OCI-LY3 (cell line): ENCODE results near the gene HAUS7.
A peak's percentile ranks its signal among the peaks of the same experiment; 100 is the strongest.

Experiments
- H2AFZ ChIP-seq: fragments of 200-600, 300-600 bp; shearing (Covaris generic); 2 replicates; pipeline ENCODE4 v1.6.0; 2014; ENCODE audit warnings: antibody characterized with exemption, low read depth, low read length
- H3K27ac ChIP-seq: fragments of 200-600, 300-600 bp; sonication (generic); 2 replicates; pipeline ENCODE4 v1.5.1; 2014; ENCODE audit warnings: mild to moderate bottlenecking, low read length, moderate library complexity, mixed read lengths
- H3K27me3 ChIP-seq: fragments of 200-600, 300-600 bp; sonication (generic); 2 replicates; pipeline ENCODE4 v1.6.1; 2014; ENCODE audit warnings: low read depth, low read length, mixed read lengths
- H3K36me3 ChIP-seq: fragments of 200-600, 300-600 bp; sonication (generic); replicated peaks from 2 replicates; pipeline ENCODE3; 2014; ENCODE audit warnings: low read depth, low read length, mixed read lengths
- H3K4me1 ChIP-seq: fragments of 300-600, 200-600 bp; sonication (generic); 2 replicates; pipeline ENCODE4 v1.6.1; 2014; ENCODE audit warnings: low read length, mixed read lengths
- H3K4me2 ChIP-seq: fragments of 200-600, 300-600 bp; sonication (generic); 2 replicates; pipeline ENCODE4 v1.6.1; 2014; ENCODE audit warnings: low read length, mixed read lengths
- H3K4me3 ChIP-seq: fragments of 300-600, 200-600 bp; sonication (generic); 2 replicates; pipeline ENCODE4 v1.5.1; 2014; ENCODE audit warnings: antibody characterized with exemption, mild to moderate bottlenecking, low read length, moderate library complexity
- H3K79me2 ChIP-seq: fragments of 300-600, 200-600 bp; shearing (Covaris generic); 2 replicates; pipeline ENCODE4 v1.6.1; 2014; ENCODE audit warnings: mild to moderate bottlenecking, low read length, mixed read lengths
- H3K9ac ChIP-seq: fragments of 300-600, 200-600 bp; shearing (Covaris generic); 2 replicates; pipeline ENCODE4 v1.6.0; 2014; ENCODE audit warnings: mild to moderate bottlenecking, low read length, moderate library complexity
- H3K9me3 ChIP-seq: fragments of 200-600, 300-600 bp; shearing (Covaris generic); 2 replicates; pipeline ENCODE4 v1.6.1; 2014; ENCODE audit warnings: low read length, mixed read lengths; ENCODE audit not compliant: insufficient read depth
- H4K20me1 ChIP-seq: fragments of 200-600, 300-600 bp; sonication (generic); 2 replicates; pipeline ENCODE4 v1.6.1; 2016; ENCODE audit warnings: low read length, mixed read lengths; ENCODE audit not compliant: insufficient read depth
- EZH2phosphoT487 ChIP-seq: fragments of 200-600 bp; shearing (Covaris generic); IDR thresholded peaks from 2 replicates; pipeline ENCODE4 v1.6.1; 2018; ENCODE audit warnings: antibody characterized with exemption, mixed run types, low read depth
- TF ChIP-seq, protein P1 (sequence below): fragments of 200-600, 300-600 bp; sonication (generic); IDR thresholded peaks from 2 replicates; pipeline ENCODE4 v1.5.1; 2014; ENCODE audit warnings: antibody characterized with exemption, low read length, low read depth

Gene HAUS7

DNA sequence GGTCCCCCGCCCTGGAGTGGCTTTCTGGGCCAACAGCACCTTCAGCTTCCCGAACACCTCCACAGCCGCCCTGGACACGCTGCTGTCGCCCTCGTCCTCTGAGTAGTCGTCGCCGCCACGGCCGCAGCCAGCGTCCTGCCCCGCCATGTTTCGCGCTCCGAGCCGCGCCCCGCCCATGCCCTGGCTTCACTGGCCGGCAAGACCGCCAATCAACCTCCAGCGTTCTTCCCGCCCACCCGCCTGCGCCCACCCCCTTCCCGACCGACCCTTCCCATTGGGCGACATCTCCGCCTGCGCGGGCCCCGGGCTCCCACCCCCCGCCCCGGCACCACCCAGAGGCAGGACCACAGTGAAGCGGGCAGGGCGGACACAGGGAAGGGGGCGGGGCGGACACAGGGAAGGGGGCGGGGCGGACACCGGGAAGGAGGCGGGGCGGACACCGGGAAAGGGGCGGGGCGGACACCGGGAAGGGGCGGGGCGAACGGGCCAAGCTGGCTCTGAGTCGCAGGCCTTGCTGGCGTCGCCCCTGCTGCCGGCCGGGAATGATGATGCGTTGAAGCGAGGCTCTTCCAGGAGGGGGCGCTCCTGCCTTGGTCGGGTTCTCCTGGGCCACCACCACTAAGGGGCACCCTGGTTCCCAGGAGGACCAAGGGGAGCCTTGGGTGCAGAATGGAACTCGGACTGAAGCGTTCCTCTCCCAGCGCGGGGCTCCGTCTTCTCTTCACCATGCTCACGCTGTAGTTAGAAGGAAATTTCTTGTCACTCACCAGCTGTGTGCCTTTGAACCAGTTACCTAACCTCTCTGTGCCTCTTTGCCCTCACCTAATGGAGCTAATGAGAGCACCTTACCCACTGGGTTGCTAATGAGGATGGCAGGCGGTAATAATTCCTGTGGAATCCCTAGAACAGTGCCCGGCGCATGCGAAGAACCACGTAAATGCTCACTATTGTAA, at the start of gene HAUS7:
HAUS7 (minus strand) TSS at position 166 of the 953 bp plus-strand sequence; CDS start at position 147, 19 bp downstream.
- H3K4me3 ChIP-seq, result peak within 1 kb of the TSS; percentile 100
- no peaks in the 10 kb centered on the region for H3K36me3 ChIP-seq
- peaks cover 46% of the 10 kb centered on the region for H3K79me2 ChIP-seq
- TF ChIP-seq EZH2phosphoT487, result no peak
- TF ChIP-seq, protein P1, sequence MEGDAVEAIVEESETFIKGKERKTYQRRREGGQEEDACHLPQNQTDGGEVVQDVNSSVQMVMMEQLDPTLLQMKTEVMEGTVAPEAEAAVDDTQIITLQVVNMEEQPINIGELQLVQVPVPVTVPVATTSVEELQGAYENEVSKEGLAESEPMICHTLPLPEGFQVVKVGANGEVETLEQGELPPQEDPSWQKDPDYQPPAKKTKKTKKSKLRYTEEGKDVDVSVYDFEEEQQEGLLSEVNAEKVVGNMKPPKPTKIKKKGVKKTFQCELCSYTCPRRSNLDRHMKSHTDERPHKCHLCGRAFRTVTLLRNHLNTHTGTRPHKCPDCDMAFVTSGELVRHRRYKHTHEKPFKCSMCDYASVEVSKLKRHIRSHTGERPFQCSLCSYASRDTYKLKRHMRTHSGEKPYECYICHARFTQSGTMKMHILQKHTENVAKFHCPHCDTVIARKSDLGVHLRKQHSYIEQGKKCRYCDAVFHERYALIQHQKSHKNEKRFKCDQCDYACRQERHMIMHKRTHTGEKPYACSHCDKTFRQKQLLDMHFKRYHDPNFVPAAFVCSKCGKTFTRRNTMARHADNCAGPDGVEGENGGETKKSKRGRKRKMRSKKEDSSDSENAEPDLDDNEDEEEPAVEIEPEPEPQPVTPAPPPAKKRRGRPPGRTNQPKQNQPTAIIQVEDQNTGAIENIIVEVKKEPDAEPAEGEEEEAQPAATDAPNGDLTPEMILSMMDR, result peak; percentile 75
- H3K27me3 ChIP-seq, result no peaks in the 10 kb centered on the region
- H3K27ac ChIP-seq, result 0 out of 2 replicates have a peak within 1 kb of the TSS, but pooled peaks have one; percentile 25
- no peaks in the 10 kb centered on the region for H4K20me1 ChIP-seq
- no peaks in the 10 kb centered on the region for H3K9me3 ChIP-seq
- H2AFZ ChIP-seq, result peak within 1 kb of the TSS; percentile 78; the same call in 1 of the 2 replicates
- H3K4me2 ChIP-seq, result peak within 1 kb of the TSS; percentile 90
- H3K4me1 ChIP-seq, result peaks cover 4% of the 10 kb centered on the region
- H3K9ac ChIP-seq, result peak within 1 kb of the TSS; percentile 90

DNA sequence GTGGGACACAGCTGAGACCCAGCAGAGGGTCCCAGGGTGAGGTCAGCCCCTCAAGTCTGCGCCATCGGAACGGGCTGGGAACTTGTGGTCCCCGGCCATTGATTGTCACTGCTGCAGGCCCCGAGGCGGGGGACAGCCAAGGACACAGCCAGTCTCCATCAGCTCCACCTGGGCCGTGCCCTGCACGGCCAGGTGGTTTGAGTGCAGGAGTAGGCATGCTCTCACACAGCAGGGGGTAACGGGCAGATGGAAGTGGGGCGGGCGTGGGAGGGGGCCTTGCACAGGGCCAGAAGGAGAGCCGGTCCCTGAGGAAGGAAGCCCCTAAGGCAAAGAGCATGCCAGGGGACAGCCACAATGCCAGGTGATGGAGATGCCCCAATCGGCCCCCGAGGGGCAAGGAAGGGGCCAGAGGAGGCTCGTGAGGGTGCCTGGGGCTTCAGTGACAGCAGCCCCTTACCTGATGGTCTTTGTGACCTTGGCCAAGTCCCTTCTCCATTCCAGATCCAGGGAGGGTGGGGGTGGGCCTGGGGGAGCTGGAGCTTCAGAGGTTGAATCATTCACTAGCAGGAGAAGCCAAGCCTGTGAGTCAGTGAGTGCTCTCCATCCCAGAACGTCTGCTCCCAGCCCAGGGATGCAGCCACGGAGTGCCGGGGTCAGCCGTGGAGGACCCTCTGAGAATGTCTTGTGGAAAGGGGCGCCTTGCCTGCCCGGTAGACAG, 49.4 kb upstream of the HAUS7 start:
- no peak for TF ChIP-seq EZH2phosphoT487
- TF ChIP-seq, protein P1, result no peak
- no peak overlapping the region for H3K4me2 ChIP-seq

DNA sequence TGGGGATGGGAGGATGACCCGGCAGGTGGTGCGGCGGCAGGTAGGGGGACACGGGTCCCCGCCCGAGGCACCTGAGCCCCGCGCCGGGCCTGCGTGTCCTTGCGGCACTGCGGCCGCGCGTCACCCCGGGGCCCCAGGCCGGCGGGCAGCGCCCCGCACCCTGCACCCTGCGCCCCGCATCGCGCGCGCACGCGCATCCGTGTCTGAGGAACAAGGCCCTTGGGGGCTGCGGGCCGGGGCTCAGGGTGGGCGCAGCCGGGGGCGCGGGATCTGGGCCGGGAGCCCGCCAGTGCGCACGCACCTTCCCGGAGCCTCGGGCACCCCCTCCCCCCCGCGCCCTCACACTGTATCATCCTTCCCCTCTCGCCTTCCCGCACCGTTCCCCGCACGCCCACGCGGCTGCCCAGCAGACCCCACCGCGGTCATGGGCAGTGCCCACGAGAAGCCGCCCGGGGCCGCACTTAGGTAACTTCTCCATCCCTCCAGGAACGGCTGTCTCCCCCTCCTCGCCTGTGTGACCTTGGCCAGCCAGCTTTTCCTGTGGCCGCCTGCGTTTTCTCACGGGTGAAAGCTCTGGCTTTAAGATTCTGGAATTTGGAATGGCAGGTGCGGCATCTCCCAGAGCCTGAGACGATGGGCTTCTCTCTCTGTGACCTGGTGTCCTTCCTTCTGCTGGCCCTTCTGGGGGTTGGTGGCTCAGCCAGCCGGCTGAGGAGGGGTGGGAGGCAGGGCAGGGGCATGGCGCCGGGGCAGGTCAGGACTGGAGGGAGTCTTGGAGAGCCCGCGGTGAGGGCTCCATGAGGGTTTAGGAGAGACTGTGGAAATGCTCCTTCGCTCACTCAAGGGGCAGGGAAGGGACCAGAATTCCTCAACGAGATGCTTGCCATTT, 47.8 kb upstream of the HAUS7 start:
- TF ChIP-seq, protein P1, result no peak
- TF ChIP-seq EZH2phosphoT487, result no peak
- Histone ChIP-seq H2AFZ (no peak overlapping the region), H3K4me3 (no peak overlapping the region), H3K9ac (no peak overlapping the region), H3K36me3 (no peaks in the 10 kb centered on the region), H4K20me1 (no peaks in the 10 kb centered on the region), H3K4me2 (no peak overlapping the region), H3K4me1 (no peaks in the 10 kb centered on the region), H3K9me3 (no peaks in the 10 kb centered on the region), H3K27me3 (no peaks in the 10 kb centered on the region), H3K79me2 (no peaks in the 10 kb centered on the region), H3K27ac (no peak overlapping the region)

More for the DNA sequence above, 49.4 kb upstream of the HAUS7 start:
- Histone ChIP-seq H3K4me1 (no peaks in the 10 kb centered on the region), H3K36me3 (no peaks in the 10 kb centered on the region), H3K27me3 (no peaks in the 10 kb centered on the region), H3K4me3 (no peak overlapping the region), H3K9ac (no peak overlapping the region), H2AFZ (no peak overlapping the region), H4K20me1 (no peaks in the 10 kb centered on the region), H3K79me2 (no peaks in the 10 kb centered on the region), H3K9me3 (no peaks in the 10 kb centered on the region), H3K27ac (no peak overlapping the region)
